Middle frontal gyrus (tissue), 1 donor: ENCODE measurements around the gene ETDC.
"Not testable (repeated sequence)": the region's sequence is repeated elsewhere in the genome, so short reads cannot be mapped to it uniquely, and the experiment has no call there.

ENCODE experiments used
- DNase-seq: peaks from one replicate; pipeline ENCODE4 v3.0.0-alpha.2; 2015; ENCODE audit warnings: low spot score; ENCODE audit errors: extremely low spot score

Gene ETDC

GRCh38 chrX:135309430-135309923 lies at the start of gene ETDC:
Gene ETDC (plus strand): TSS chrX:135309480. CDS start chrX:135309480, 0 bp downstream.
- no peak for DNase-seq

- not testable (repeated sequence) for DNase-seq
Observed at GRCh38 chrX:135260976-135261375, 48.3 kb upstream of the ETDC start.

- DNase-seq = not testable (repeated sequence)
Observed at GRCh38 chrX:135263376-135263775, 45.9 kb upstream of the ETDC start.

- DNase-seq = no peak
Observed at GRCh38 chrX:135264206-135264605, 45.1 kb upstream of the ETDC start.

- DNase-seq = no peak
Observed at GRCh38 chrX:135273162-135273561, 36.1 kb upstream of the ETDC start.

GRCh38 chrX:135275973-135276372 lies 33.3 kb upstream of the ETDC start:
- no peak for DNase-seq

- DNase-seq = no peak
Observed at GRCh38 chrX:135287266-135287823, 21.9 kb upstream of the ETDC start.

- DNase-seq = peak; percentile 3
Observed at GRCh38 chrX:135295238-135295943, 13.9 kb upstream of the ETDC start.

GRCh38 chrX:135295944-135296305 lies 13.4 kb upstream of the ETDC start:
- DNase-seq = no peak

GRCh38 chrX:135302269-135302873 lies 6.9 kb upstream of the ETDC start:
- no peak for DNase-seq

GRCh38 chrX:135304741-135305140 lies 4.5 kb upstream of the ETDC start:
- DNase-seq = no peak

- no peak for DNase-seq
Observed at GRCh38 chrX:135307171-135307570, 2.1 kb upstream of the ETDC start.

GRCh38 chrX:135308345-135308855 lies 880 bp upstream of the ETDC start:
- DNase-seq = no peak

GRCh38 chrX:135315864-135316263 lies 6.6 kb downstream of the ETDC start:
- no peak for DNase-seq

- no peak for DNase-seq
Observed at GRCh38 chrX:135324463-135324862, 15.2 kb downstream of the ETDC start.

- not testable (repeated sequence) for DNase-seq
Observed at GRCh38 chrX:135325036-135325818, 15.9 kb downstream of the ETDC start.

GRCh38 chrX:135327299-135327698 lies 18.0 kb downstream of the ETDC start:
- DNase-seq = no peak

GRCh38 chrX:135328421-135329005 lies 19.2 kb downstream of the ETDC start:
- no peak for DNase-seq

- DNase-seq = no peak
Observed at GRCh38 chrX:135330706-135331105, 21.4 kb downstream of the ETDC start.

GRCh38 chrX:135331525-135331924 lies 22.2 kb downstream of the ETDC start:
- no peak for DNase-seq

GRCh38 chrX:135340831-135341230 lies 31.6 kb downstream of the ETDC start:
- DNase-seq = no peak
